SK-N-SH (cell line): ENCODE data around the gene KIAA2012. TPM values are rescaled to one million over a fixed set of nuclear protein-coding genes. Genes with fewer than 3 reads are reported as not detected.

Experiments used
- CTCF ChIA-PET: fragments of 300-600, 350-600 bp; formaldehyde crosslinking; extraction: SDS; loops from one replicate; lab custom pipeline; 2021; lab: Yijun Ruan, JAX
- POLR2A ChIA-PET: fragments of 350-600 bp; sonication (Branson Sonifier 250); formaldehyde crosslinking; extraction: SDS; loops from one replicate; lab custom pipeline; 2020; ENCODE audit warnings: antibody characterized with exemption, inconsistent platforms; lab: Yijun Ruan, JAX
- DNase-seq: peaks from one replicate; pipeline ENCODE4 v3.0.0; 2012
- H2AFZ ChIP-seq: fragments of 200-600 bp; sonication (generic); 2 replicates; pipeline ENCODE4 v1.8.1; 2016; ENCODE audit warnings: antibody characterized with exemption, mild to moderate bottlenecking, low read depth
- H3F3A ChIP-seq: fragments of 200-600 bp; sonication (generic); replicated peaks from 2 replicates; pipeline ENCODE3; 2016; ENCODE audit warnings: antibody characterized with exemption, mild to moderate bottlenecking; ENCODE audit not compliant: insufficient read depth
- H3K27ac ChIP-seq, 2 experiments: fragments of 200-500 bp in 1 of 2; fragments of 200-600 bp in 1 of 2; sonication (Bioruptor generic) in 1 of 2; sonication (generic), shearing (Covaris generic) in 1 of 2; 2 replicates each; pipeline versions ENCODE4 v1.5.1 to v1.6.1; 2014 to 2016; ENCODE audit warnings: low read depth in 2 of 2, inconsistent platforms in 1 of 2, low read length in 1 of 2, mild to moderate bottlenecking in 1 of 2, mixed read lengths in 1 of 2
- H3K27me3 ChIP-seq: fragments of 200-600 bp; sonication (generic), shearing (Covaris generic); 2 replicates; pipeline ENCODE4 v1.6.1; 2016; ENCODE audit warnings: mixed run types; ENCODE audit not compliant: insufficient read depth
- H3K36me3 ChIP-seq, 2 experiments: fragments of 200-500 bp in 1 of 2; fragments of 200-600 bp in 1 of 2; sonication (Bioruptor generic) in 1 of 2; sonication (generic) in 1 of 2; replicated peaks in 1 of 2; 2 replicates each; pipeline versions ENCODE3 to v1.5.1; 2014 to 2016; ENCODE audit warnings: low read length in 1 of 2, mild to moderate bottlenecking in 1 of 2; ENCODE audit not compliant: insufficient read depth in 2 of 2, control insufficient read depth in 1 of 2
- H3K4me1 ChIP-seq, 2 experiments: fragments of 200-500 bp in 1 of 2; fragments of 200-600 bp in 1 of 2; sonication (Bioruptor generic) in 1 of 2; sonication (generic), shearing (Covaris generic) in 1 of 2; 2 replicates each; pipeline versions ENCODE4 v1.5.1 to v1.6.1; 2014 to 2016; ENCODE audit warnings: low read depth in 1 of 2, low read length in 1 of 2, mixed run types in 1 of 2; ENCODE audit not compliant: insufficient read depth in 2 of 2, control insufficient read depth in 1 of 2
- H3K4me2 ChIP-seq: fragments of 200-600 bp; sonication (generic), shearing (Covaris generic); 2 replicates; pipeline ENCODE4 v1.6.1; 2017; ENCODE audit warnings: mixed run types
- H3K4me3 ChIP-seq, 2 experiments: fragments of 200-500 bp in 1 of 2; fragments of 200-600 bp in 1 of 2; sonication (Bioruptor generic) in 1 of 2; sonication (generic), shearing (Covaris generic) in 1 of 2; 2 replicates each; pipeline versions ENCODE4 v1.5.1 to v1.8.1; 2014 to 2016; ENCODE audit warnings: low read depth in 2 of 2, inconsistent platforms in 1 of 2, low read length in 1 of 2, mild to moderate bottlenecking in 1 of 2, mixed read lengths in 1 of 2, moderate library complexity in 1 of 2
- H3K79me2 ChIP-seq: fragments of 200-600 bp; sonication (generic); 2 replicates; pipeline ENCODE4 v1.8.1; 2017; ENCODE audit warnings: mild to moderate bottlenecking; ENCODE audit not compliant: insufficient read depth
- H3K9ac ChIP-seq: fragments of 200-600 bp; sonication (generic); 2 replicates; pipeline ENCODE4 v1.6.1; 2017; ENCODE audit warnings: mixed run types
- H3K9me2 ChIP-seq: fragments of 200-600 bp; sonication (generic); 2 replicates; pipeline ENCODE4 v1.6.1; 2017; ENCODE audit warnings: mixed run types
- H3K9me3 ChIP-seq: fragments of 200-600 bp; sonication (generic); 2 replicates; pipeline ENCODE4 v1.6.1; 2017; ENCODE audit warnings: mixed run types, mild to moderate bottlenecking, moderate library complexity
- H4K20me1 ChIP-seq: fragments of 200-600 bp; sonication (generic); 2 replicates; pipeline ENCODE4 v1.6.1; 2017; ENCODE audit warnings: mild to moderate bottlenecking, mixed run types; ENCODE audit not compliant: insufficient read depth
- EZH2phosphoT487 ChIP-seq: fragments of 200-600 bp; sonication (generic); IDR thresholded peaks from 2 replicates; pipeline ENCODE4 v1.6.1; 2017; ENCODE audit warnings: low read depth, mixed run types, mild to moderate bottlenecking, antibody characterized with exemption, moderate library complexity, borderline replicate concordance
- FOSL2 ChIP-seq: IDR thresholded peaks from 2 replicates; pipeline ENCODE4 v1.4.0; 2012; ENCODE audit warnings: low read depth, mild to moderate bottlenecking, moderate library complexity, borderline replicate concordance
- FOXM1 ChIP-seq: IDR thresholded peaks from 2 replicates; pipeline ENCODE4 v1.4.0; 2012; ENCODE audit warnings: low read depth, mild to moderate bottlenecking
- GABPA ChIP-seq: IDR thresholded peaks from 2 replicates; pipeline ENCODE4 v1.4.0; 2012; ENCODE audit warnings: low read depth, mild to moderate bottlenecking
- JUND ChIP-seq: IDR thresholded peaks from 2 replicates; pipeline ENCODE4 v1.4.0; 2012
- MAX ChIP-seq: IDR thresholded peaks from 2 replicates; pipeline ENCODE4 v1.4.0; 2012; ENCODE audit warnings: low read depth
- MEF2A ChIP-seq: IDR thresholded peaks from 2 replicates; pipeline ENCODE4 v1.4.0; 2012; ENCODE audit warnings: low read depth, borderline replicate concordance
- MXI1 ChIP-seq: IDR thresholded peaks from 2 replicates; pipeline ENCODE4 v1.6.1; 2012; ENCODE audit warnings: mild to moderate bottlenecking, low read depth, low read length, improper control_type of control experiment
- NRF1 ChIP-seq: IDR thresholded peaks from 2 replicates; pipeline ENCODE4 v1.6.1; 2012; ENCODE audit warnings: low read depth, mild to moderate bottlenecking, low read length
- SIN3A ChIP-seq: IDR thresholded peaks from 2 replicates; pipeline ENCODE4 v1.6.1; 2012; ENCODE audit warnings: low read depth, mild to moderate bottlenecking, low read length, moderate library complexity, borderline replicate concordance
- TCF12 ChIP-seq: IDR thresholded peaks from 2 replicates; pipeline ENCODE4 v1.4.0; 2012
- TEAD4 ChIP-seq: IDR thresholded peaks from 2 replicates; pipeline ENCODE4 v1.4.0; 2012; ENCODE audit warnings: mild to moderate bottlenecking, borderline replicate concordance; ENCODE audit not compliant: insufficient read depth
- ZBTB33 ChIP-seq: IDR thresholded peaks from 2 replicates; pipeline ENCODE4 v1.4.0; 2012; ENCODE audit warnings: low read depth, borderline replicate concordance
- WGBS: methylation state at CpG from one replicate; pipeline ENCODE4 v1.1.6; 2017; ENCODE audit warnings: low lambda C conversion rate; 5-methylcytosine and 5-hydroxymethylcytosine counted together
- polyA plus RNA-seq, 3 experiments: library from polyadenylated mRNA; depleted of rRNA; stranded (reverse); fragments of >200 nt; gene quantifications; 2 replicates each; pipeline ENCODE4 v1.2.3, GENCODE V29; 2012
- TF ChIP-seq, protein P1 (sequence below): fragments of 150-350 bp; IDR thresholded peaks from 2 replicates; pipeline ENCODE4 v1.6.1; 2016; ENCODE audit warnings: mild to moderate bottlenecking, low read depth, low read length
- TF ChIP-seq, protein P2 (sequence below): IDR thresholded peaks from 2 replicates; pipeline ENCODE4; 2012
- TF ChIP-seq, protein P3 (sequence below): IDR thresholded peaks from 2 replicates; pipeline ENCODE4 v1.4.0; 2012; ENCODE audit warnings: low read depth, borderline replicate concordance

The KIAA2012 gene
- polyA plus RNA-seq, 1 of the 3 experiments (the other 2 are of a cell fraction): 0.07 TPM

DNA sequence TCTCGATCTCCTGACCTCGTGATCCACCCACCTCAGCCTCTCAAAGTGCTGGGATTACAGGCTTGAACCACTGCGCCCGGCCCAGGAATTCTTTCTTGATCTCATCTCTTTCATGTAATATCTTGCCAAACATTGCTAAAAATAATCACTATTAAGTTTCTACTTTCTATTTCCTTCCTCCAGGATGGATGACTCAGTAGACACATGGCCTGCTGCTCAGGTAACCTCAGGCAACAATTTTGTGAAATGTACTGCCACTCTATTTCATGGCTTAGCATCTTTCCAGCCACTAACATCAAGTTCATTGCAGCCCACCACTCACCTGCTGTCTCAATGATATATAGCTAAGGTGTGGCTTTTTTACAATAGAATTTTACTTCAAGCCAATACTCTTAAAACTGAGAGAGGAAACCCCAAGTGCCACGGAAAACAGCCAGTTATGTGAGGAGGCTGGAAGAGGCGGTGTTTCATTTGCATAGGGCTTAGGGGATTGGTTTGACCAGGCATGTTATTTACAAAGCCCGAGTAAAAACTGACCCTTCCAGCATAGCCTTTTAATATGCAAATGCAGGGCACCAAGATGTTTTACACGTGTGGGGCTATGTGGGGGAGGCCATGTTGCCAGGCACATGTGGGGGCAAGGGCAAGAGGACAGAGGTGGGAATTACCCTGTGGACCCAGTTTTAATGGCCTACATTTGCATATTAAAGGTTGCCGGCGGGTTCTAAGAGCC lies 176.6 kb downstream of the KIAA2012 start:
- Histone ChIP-seq H3K36me3 (no peaks in the 10 kb centered on the region), H3F3A (peaks cover 4% of the 10 kb centered on the region), H3K27me3 (no peaks in the 10 kb centered on the region), H3K9me2 (no peaks in the 10 kb centered on the region), H2AFZ (peak overlapping the region; percentile 70; the same call in 1 of the 2 replicates)
- DNase-seq: no peak
- TF ChIP-seq FOSL2: peak; percentile 14; the same call in 1 of the 2 replicates
- 0 out of 2 replicates have a peak, but pooled peaks have one; percentile 41 for TF ChIP-seq MEF2A
- TF ChIP-seq MXI1: no peak
- TF ChIP-seq, all 33 proteins: peak for 2
- ChIA-PET CTCF (no interaction called here), POLR2A (no interaction called here)
- Histone ChIP-seq H3K79me2 (no peaks in the 10 kb centered on the region), H3K4me1 (no peaks in the 10 kb centered on the region), H3K27ac (no peak overlapping the region), H3K9me3 (no peaks in the 10 kb centered on the region), H4K20me1 (no peaks in the 10 kb centered on the region), H3K4me2 (no peak overlapping the region), H3K4me3 (no peak overlapping the region), H3K9ac (no peak overlapping the region)
- 81% methylated on average over 10 of the region's 10 CpGs for WGBS

- H3K4me2 ChIP-seq: no peak overlapping the region
- no peaks in the 10 kb centered on the region for H3K4me1 ChIP-seq
- H3K27me3 ChIP-seq: no peaks in the 10 kb centered on the region
- peaks cover 4% of the 10 kb centered on the region for H3F3A ChIP-seq
- no peak overlapping the region for H3K27ac ChIP-seq
- H3K79me2 ChIP-seq: no peaks in the 10 kb centered on the region
- 90% methylated on average over 5 of the region's 5 CpGs for WGBS
- 0 out of 2 replicates have a peak overlapping the region, but pooled peaks have one; percentile 22 for H2AFZ ChIP-seq
- H3K9me3 ChIP-seq: no peaks in the 10 kb centered on the region
- CTCF ChIA-PET: no interaction called here
- H3K36me3 ChIP-seq: no peaks in the 10 kb centered on the region
- no peak for DNase-seq
- no peaks in the 10 kb centered on the region for H3K9me2 ChIP-seq
- H3K9ac ChIP-seq: no peak overlapping the region
- TF ChIP-seq MAX (no peak), TEAD4 (no peak), MEF2A (no peak), EZH2phosphoT487 (no peak), GABPA (no peak), FOXM1 (no peak), NRF1 (no peak), JUND (no peak), SIN3A (no peak), TCF12 (no peak), ZBTB33 (no peak), FOSL2 (no peak)
- TF ChIP-seq, protein P1, sequence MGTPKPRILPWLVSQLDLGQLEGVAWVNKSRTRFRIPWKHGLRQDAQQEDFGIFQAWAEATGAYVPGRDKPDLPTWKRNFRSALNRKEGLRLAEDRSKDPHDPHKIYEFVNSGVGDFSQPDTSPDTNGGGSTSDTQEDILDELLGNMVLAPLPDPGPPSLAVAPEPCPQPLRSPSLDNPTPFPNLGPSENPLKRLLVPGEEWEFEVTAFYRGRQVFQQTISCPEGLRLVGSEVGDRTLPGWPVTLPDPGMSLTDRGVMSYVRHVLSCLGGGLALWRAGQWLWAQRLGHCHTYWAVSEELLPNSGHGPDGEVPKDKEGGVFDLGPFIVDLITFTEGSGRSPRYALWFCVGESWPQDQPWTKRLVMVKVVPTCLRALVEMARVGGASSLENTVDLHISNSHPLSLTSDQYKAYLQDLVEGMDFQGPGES: no peak
- TF ChIP-seq, protein P2, sequence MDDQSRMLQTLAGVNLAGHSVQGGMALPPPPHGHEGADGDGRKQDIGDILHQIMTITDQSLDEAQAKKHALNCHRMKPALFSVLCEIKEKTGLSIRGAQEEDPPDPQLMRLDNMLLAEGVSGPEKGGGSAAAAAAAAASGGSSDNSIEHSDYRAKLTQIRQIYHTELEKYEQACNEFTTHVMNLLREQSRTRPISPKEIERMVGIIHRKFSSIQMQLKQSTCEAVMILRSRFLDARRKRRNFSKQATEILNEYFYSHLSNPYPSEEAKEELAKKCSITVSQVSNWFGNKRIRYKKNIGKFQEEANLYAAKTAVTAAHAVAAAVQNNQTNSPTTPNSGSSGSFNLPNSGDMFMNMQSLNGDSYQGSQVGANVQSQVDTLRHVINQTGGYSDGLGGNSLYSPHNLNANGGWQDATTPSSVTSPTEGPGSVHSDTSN: no peak
- TF ChIP-seq, protein P3, sequence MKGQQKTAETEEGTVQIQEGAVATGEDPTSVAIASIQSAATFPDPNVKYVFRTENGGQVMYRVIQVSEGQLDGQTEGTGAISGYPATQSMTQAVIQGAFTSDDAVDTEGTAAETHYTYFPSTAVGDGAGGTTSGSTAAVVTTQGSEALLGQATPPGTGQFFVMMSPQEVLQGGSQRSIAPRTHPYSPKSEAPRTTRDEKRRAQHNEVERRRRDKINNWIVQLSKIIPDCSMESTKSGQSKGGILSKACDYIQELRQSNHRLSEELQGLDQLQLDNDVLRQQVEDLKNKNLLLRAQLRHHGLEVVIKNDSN: no peak
- no peaks in the 10 kb centered on the region for H4K20me1 ChIP-seq
- H3K4me3 ChIP-seq: no peak overlapping the region
- POLR2A ChIA-PET: no interaction called here
Measured at GRCh38 chr2:202251494-202251893, 178.4 kb downstream of the KIAA2012 start.
